ENCODE results near the gene ZNF585A.

Gene ZNF585A

GRCh38 chr19:37095859-37096258, 76.6 kb downstream of the ZNF585A start:
- DNase-seq (ENCODE audit: low read depth in 3 of 3, low spot score in 1 of 3), result no peak
